Measurements from ENCODE around the gene PGLYRP1. TPM values are rescaled to one million over a fixed set of nuclear protein-coding genes. Genes with fewer than 3 reads are reported as not detected.

PGLYRP1 gene
- polyA plus RNA-seq, 3 donors, result 7.6 to 8.7 TPM; not detected in 1

DNA sequence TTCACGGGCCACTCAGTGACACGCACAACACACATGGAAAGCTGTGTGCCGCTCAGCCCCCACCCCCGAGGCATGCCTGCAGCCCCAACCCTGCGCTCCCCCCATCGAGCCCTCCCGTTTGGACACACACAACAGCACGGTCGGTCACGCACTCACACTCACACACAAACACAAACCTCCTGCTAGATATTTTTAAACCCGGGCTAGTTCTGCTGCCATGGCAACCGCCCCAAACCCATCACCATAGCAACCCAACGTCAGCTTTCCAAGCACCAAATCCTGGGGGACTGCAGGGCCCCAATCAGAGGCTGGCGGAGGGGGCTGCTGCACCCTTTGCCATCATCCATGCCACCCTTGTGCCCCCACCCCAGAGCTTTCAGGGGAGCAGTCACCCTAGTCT is 46.7 kb downstream of the PGLYRP1 start:
- no peak overlapping the region for H3K27ac ChIP-seq (ENCODE audit: low read depth, low read length)
- 41 to 46% (median 44%) methylated on average over 14 of the region's 14 CpGs for WGBS, 3 donors

DNA sequence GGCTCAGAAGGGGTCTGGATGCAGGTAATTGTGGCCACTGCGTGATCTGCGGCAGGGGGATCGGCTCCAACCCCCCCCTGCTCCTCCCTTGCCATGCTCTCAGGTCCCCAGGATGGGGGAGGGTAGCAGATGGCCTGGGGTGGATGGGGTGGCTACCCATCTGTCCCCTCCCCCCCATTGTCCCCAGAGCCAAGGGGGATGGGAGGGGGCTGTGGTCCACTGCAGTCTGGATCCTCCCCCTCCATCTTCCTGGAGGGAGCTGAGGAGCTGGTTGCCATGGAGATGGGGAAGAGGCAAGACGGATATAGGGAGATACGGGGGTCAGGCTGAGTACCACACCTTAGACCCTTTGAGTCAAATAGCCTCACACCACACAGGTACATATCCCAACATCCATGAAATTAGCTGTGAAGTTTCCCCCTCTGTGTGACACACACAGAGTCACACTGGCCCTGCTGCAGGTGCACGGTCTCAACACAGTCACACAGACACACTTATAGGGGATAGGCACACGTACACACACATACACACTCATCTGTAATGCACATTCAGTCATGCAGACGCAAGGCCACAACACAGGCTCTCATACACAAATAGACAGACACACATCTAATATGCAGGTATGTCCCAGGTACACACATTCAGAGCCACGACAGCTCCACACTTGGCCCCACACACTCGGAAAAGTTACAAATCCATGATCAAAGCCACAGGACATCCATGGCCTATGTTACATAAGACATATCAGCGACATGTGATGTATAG is 47.4 kb downstream of the PGLYRP1 start:
- H3K27ac ChIP-seq (ENCODE audit: low read depth, low read length), result no peak overlapping the region
- 72 to 81% (median 77%) methylated on average over 9 to 11 of the region's 11 CpGs for WGBS, 3 donors

DNA sequence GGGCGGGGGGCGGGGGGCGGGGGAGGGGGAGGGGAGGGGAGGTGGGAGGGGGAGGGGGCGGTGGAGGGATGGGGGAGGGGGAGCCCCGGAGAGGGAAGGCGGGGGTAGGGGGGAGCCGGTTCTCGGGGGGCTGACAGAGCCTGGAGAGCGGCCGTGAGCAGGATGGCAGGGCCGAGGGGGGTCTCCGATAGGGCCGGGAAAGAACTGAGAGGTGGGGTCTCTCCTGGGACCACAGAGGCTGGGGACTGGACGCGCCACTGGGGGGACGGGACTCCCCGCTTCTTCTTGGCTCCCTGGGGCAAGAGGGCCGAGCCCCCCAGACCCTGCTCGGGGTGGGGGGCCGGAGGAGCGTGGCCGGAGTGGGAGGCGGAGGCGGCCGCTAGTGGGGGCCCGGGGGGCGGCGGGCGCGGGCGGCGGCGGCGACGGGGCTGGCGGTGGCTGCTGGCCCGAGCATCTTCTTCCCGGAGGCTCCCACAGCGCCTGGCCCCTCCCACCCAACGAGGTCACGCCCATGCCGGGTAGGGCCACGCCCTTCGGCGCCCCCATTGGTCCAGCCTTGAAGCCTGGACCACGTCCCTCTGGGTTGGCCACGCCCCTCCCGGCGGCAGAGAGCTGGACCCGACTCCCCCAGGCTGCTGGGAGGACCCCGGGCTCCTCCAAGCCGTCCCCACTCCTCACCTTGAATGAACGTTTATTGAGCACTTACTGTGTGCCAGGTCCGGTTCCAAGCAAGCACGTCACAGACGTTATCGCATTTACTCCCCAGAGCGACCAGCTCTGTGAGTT is 49.1 kb downstream of the PGLYRP1 start, which contains the start of gene NOVA2:
TSS of gene NOVA2 (minus strand) at position 313 of the 786 bp plus-strand sequence. CDS start 514 bp downstream, outside the sequence.
- WGBS, 3 donors, result 5 to 6% (median 5%) methylated on average over 28 to 54 of the region's 58 CpGs

DNA sequence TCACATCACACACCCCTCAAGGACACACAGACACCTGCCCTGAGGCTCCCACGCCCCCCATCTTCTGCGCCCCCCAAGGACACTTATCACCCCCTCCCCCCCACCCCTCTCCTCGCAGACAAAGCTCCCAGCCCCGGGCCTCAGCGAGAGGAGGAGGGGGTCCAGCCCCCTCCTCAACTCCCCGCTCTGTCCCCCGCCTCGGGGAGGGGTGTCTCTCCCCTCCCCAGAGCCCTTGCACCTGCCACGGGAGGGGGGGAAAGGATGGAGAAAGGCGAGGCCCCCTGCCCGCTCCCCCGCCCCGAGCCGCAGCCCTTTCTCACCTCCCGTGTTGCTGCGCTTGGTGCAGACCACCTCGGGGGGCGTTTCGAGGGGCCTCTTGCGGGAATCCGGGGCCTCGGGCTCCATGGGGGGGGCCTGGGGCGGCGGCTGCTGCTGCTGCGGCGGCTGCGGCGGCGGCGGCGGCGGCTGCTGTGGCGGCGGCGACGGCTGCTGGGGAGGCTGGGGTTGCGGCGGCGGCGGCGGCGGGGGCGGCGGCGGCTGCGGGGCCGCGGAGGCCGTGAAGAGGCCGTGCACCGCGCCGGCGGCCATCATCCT is 49.8 kb downstream of the PGLYRP1 start:
- 1 to 2% (median 1%) methylated on average over 12 to 44 of the region's 54 CpGs for WGBS, 3 donors
- no peak overlapping the region for H3K27ac ChIP-seq (ENCODE audit: low read depth, low read length)

More for the DNA sequence above, 49.1 kb downstream of the PGLYRP1 start, which contains the start of gene NOVA2:
- H3K27ac ChIP-seq (ENCODE audit: low read depth, low read length), result no peak within 1 kb of the TSS

DNA sequence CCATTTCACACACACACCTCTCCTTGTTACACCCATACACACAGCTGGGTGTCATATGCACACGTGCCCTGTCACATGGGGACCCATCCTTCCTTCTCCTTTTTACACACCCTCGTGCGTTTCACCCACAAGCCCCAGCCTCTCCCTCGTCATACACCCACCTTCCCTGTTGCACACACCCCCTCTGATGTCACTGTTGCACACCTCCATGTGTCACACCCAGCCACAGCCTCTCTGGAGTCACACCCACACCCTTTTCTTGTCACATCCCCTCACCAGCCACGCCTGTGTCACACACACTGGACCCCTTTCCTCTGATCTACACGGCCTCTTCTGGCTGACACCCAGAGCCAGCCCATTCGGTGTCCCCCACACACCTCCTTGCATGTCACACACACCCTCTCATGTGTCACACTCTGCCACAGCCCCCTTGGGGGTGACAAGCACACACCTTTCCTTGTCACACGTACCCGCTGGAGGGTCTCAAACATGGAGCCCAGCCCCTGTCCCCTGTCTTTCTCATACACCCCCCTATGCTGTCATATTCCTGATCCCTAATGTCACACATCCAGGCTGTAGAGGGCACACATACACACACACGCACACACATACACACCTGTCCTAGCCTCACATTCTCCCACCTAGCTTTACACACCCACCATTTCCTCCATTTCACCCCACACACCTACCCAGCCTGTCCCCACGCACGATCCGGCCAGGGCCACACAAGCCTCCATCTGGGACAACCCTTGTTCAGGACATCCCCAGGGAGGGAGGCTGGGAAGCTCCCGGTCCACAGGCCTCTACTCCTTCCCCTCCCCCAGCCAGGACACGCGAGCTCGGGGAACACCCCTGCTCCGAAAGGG is 50.5 kb downstream of the PGLYRP1 start:
- H3K27ac ChIP-seq (ENCODE audit: low read depth, low read length), result no peak overlapping the region
- 14 to 15% (median 15%) methylated on average over 18 of the region's 18 CpGs for WGBS, 3 donors

DNA sequence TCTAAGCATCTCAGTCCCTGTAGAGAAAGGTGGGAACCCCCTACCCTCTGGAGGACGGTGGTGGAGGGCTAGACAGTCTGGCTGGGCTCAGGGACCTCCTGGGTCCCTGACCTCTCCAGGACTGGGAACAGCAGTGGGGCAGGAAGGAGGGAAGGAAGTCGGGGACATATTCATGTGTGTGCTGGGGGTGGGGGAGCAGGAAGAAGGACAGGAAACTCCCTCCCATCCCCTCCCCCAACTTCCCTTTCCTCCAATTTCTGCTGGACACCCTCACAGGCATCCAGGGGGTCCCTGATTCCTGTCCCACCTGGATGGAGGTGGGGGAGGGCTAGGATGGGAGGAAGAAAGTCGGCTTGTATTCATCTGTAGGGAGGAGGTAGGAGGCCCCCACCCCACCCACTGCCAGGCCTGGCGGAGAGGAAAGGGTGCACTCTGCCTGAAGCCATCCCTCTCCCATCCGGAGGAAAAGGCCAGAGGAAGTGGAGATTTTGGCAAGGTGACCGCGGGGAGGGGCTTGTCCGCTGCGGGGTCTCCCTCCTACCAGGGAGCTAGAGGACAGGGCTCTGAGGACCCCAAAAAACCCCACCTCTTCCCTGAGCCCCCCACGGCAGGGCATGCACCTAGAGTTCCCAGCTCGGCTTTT is 51.5 kb downstream of the PGLYRP1 start:
- 2 to 12% (median 8%) methylated on average over 10 to 11 of the region's 11 CpGs for WGBS, 3 donors
- no peak overlapping the region for H3K27ac ChIP-seq (ENCODE audit: low read depth, low read length)

DNA sequence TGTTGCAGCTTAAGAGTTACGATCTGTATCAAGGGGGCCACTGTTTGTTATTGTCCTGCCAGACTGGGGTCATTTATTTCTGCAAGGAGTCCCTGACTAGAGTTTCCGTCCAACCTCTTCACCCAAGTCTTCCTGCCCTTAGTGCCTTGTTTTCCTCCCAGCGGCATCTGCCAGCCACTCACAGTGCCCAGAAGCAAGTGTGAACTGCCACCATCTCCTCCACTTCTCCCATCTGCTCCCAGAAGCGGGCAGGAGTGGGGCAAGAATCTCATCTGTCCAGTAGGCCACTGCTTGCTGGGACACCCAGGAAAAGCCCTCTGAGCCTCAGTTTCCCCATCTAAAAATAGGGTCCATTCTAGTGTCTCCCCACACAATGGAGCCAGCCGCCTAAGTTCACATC is 53.2 kb downstream of the PGLYRP1 start:
- 58 to 65% (median 58%) methylated on average over 5 of the region's 5 CpGs for WGBS, 3 donors
- no peak overlapping the region for H3K27ac ChIP-seq (ENCODE audit: low read depth, low read length)

Other genes with a start within 250 kb of the PGLYRP1 start
- gene DMPK, start 240.6 kb downstream of the PGLYRP1 start, polyA plus RNA-seq, result 100 to 1,000 TPM in 1 of 3 donors, 10 to 100 TPM in 2; 36.1 to 119 (median 40.8) TPM
- gene DMWD, start 230.2 kb downstream of the PGLYRP1 start, polyA plus RNA-seq, result 10 to 100 TPM; 13.9 to 43.0 (median 35.8) TPM
- under 1 TPM in 1 of 3 donors, not detected in 2; 0.03 TPM for gene RSPH6A, start 207.7 kb downstream of the PGLYRP1 start, polyA plus RNA-seq
- 10 to 100 TPM; 25.9 to 57.0 (median 36.8) TPM for gene SYMPK, start 159.9 kb downstream of the PGLYRP1 start, polyA plus RNA-seq
- gene FOXA3, start 158.7 kb downstream of the PGLYRP1 start, polyA plus RNA-seq, result 10 to 100 TPM in 1 of 3 donors, 1 to 10 TPM in 1, not detected in 1; 3.6 to 32.1 TPM
- gene IRF2BP1, start 136.9 kb downstream of the PGLYRP1 start, polyA plus RNA-seq, result 10 to 100 TPM in 2 of 3 donors, 1 to 10 TPM in 1; 7.7 to 13.9 (median 10.0) TPM
- gene MYPOP, start 120.4 kb downstream of the PGLYRP1 start, polyA plus RNA-seq, result 1 to 10 TPM; 2.9 to 3.4 (median 3.4) TPM
- gene NANOS2, start 108.3 kb downstream of the PGLYRP1 start, polyA plus RNA-seq, result not detected
- 1 to 10 TPM in 2 of 3 donors, under 1 TPM in 1; 0.49 to 7.4 (median 2.8) TPM for gene NOVA2, start 49.2 kb downstream of the PGLYRP1 start, polyA plus RNA-seq
- gene CCDC61, start 27.6 kb downstream of the PGLYRP1 start, polyA plus RNA-seq, result 1 to 10 TPM; 7.2 to 8.6 (median 7.8) TPM
- under 1 TPM in 1 of 3 donors, not detected in 2; 0.02 TPM for gene IGFL4, start 17.9 kb upstream of the PGLYRP1 start, polyA plus RNA-seq
- gene IGFL3, start 101.6 kb upstream of the PGLYRP1 start, polyA plus RNA-seq, result not detected
- 1 to 10 TPM in 1 of 3 donors, under 1 TPM in 2; 0.09 to 1.1 (median 0.22) TPM for gene IGFL2, start 125.2 kb upstream of the PGLYRP1 start, polyA plus RNA-seq
- not detected for gene IGFL1, start 206.7 kb upstream of the PGLYRP1 start, polyA plus RNA-seq